GM21390 (cell line): ENCODE results near the gene PTBP1.

Experiments
- ATAC-seq: cut with Tn5 transposase; IDR thresholded peaks from one replicate; pipeline ENCODE4 v1.9.1; 2021; ENCODE audit not compliant: unreplicated experiment

Gene PTBP1

DNA sequence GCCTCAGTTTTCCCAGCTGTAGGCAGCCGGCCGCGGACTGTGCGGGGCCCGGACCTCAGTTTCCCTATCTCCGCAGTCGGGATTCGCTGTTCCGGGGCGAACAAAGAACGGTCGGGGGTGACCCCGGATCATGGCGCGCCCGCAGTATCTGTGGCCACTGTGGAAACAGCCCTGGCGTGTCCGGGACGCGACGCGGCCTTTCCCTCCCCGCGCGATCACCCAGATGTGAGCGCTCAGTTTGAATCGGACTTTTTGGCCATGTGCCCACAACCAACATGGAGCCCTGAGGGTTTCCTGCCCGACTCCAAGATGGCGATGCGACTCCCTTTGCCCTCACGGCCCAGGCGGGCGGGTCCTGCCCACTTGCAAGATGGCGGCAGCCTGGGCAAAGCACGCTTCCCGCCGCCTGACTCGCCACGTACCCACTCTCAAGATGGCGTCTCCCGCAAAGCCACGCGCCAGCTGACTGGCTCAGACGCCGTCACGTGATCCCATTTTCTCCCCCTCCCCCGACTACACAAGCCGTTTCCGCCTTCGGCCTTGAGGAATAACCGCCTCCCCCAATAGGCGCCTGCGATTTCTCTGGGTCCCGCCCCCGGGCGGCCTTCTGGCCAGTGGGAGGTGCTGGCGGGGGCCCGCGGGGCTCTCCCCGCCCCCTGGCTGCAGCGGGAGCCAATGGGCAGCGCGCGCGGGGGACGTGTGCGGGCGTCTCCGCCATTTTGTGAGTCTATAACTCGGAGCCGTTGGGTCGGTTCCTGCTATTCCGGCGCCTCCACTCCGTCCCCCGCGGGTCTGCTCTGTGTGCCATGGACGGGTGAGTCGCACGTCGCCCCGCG is at the start of gene PTBP1:
Gene PTBP1 (plus strand): TSS at position 761 of the 836 bp plus-strand sequence. CDS start 46 bp downstream, at position 807.
- ATAC-seq = peak; percentile 70

DNA sequence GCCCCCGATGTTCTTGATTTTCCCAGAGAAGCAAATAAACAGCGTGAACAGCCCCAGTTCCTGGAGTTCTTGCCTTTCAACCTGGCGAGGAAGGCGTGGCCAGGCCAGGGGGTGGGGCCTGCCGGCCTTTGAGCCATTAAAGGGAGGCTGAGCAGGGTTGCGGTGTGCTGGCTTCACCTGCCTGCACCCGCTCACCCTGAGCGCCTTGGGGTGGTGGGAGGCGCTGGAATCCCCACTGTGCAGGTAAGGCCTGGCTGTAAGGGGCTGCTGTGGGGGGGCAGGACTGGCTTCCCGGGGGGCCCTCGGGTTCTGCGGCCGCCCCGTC is 49.0 kb upstream of the PTBP1 start:
- no peak for ATAC-seq

DNA sequence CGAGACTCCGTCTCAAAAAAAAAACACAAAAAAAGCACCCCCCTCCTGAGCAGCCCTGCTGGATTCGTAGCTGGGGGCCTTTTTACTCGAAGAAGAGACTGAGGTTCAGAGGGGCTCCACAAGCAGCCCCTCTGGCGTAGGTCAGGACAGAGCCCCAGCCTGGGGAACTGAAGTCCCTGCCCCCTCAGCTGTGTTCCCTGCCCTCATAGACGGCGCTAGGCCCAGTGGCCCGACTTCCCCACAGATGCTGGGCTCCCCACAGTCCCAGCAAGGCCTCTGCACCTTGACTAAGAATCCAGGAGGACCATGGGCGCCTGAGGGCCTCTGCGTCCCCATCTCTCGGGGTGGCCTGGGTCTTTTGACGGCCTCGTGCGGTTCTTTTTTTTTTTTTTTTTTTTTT is 47.4 kb upstream of the PTBP1 start:
- ATAC-seq = no peak

DNA sequence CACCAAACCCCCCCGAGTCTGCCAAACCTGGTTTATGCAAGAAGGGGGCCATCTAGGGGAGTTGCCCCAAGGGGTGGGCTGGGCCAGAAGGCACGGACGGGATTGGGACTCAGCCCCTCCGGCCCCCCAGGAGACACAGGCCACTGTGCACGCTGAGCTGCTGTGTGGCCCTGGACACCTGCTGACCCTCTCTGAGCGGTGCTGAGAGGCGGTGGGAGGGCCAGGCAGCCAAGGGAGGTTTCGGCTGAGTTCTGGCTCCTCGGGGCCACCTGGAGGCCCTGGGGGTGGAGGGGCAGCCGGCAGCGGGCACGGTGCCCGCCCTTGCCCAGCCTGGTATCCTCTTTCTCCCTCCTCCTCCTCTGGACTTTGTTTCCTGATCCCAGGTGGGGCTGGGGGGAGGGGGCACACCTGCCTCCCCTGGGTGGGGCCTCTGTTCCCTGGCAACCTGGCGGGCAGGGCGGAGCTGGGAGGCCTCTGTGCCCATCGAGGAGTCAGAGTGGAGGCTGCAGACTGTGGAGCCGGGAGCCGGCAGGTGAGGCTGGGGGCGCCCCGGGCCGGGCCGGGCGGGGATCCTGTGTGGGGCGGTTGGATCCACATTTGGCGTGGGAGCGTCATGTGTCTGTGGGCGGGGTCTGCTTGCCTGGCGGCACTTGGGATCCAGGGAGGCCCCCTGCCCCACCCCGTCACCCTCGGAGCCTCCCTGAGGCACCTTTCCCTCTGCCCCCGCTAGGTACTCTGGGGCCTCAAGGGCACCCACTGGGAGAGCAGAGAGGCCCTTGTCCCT is 46.4 kb upstream of the PTBP1 start, which contains the start of gene MISP:
Gene MISP (plus strand): TSS at position 473 of the 784 bp plus-strand sequence. CDS start 5,835 bp downstream, outside the sequence.
- no peak for ATAC-seq

DNA sequence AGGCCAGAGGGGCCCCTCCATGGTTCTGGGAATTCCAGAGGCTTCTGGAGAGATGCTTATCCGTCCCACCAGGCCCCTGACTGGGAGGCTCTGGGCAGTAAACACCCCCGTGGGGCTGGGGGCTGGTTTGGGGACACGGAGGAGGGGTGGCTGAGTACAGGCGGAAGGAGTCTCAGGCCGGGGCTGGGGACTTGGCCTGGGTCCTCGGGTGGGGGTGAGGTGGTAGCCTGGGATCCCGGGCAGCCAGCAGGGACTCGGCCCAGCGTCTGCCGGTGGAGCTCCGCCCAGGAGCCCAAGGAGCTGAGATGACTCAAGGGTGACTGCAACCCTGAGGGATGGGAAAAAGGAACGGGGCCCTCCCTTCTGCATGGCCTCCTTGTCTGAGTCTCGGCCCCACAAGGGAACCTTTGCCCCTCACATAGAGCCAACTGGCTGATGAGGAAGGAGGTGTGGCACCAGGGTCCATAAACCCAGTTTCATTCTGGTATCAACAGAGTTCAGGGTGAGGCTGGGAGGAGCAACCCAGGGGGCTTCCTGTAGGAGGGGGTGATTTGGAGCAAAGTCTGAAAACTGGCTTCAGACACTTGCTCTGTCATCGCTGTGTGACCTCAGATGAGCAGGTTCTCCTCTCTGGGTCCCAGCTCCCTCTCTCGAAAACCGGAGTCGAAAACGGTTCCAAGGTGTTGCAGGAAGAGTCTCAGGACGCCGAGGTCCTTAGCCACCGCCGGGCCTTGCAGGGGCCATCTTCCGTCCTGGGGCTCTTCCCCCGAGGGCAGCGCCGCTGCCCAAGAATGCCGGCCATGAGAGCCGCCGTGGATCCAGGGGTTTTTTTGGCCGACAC is 45.5 kb upstream of the PTBP1 start:
- no peak for ATAC-seq

DNA sequence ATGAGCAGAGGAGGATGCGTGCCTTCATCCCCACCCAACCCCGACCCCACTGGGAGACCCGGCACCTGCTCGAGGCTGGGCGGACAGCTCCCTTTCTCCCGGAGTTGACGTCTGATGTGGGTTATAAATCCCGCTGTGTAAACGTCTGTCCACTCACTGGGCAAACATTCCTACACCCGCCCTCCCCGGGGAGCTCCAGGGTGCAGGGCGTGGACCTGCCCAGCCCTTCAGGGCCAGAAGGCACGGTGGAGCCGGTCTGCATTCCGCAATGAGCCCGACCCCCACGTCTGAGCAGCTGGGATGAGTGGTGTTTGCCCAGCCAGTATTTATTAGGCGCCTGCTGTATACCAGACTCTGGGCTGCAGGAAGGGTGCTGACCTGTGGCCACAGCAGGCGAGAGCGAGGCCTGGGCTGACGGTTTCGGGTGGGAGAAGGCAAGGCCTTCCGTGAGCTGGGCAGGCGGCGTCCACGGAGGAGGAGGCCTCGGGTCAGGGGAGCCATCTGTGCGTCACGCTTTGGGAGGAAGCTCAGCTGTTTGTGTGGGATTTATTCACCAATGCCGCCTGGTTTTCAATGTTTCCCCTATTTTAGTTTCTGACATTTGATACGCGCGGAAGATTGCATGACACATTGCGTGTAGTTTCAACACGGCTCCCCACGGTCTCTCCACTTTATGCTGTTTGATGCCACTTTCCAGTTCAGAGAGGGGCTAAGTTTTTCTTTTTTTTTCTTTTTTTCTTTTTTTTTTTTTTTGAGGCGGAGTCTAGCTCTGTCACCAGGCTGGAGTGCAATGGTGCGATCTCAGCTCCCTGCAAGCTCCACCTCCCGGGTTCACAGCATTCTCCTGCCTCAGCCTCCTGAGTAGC is 44.4 kb upstream of the PTBP1 start:
- no peak for ATAC-seq

DNA sequence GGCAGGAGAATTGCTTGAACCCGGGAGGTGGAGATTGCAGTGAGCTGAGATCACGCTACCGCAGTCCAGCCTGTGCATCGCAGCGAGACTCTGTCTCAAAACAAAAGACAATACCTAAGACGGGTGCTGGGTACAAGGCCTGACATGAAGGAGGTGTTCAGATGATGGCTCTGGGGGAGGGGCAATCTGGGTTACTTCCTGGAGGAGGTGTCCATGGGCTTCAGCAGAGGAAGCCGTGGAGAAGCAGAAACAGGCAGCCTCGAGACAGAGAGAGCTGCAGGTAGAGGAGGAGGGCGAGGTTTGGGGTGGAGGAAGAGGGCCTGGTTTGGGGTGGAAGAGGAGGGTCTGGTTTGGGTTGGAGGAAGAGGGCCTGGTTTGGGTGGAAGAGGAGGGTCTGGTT is 42.7 kb upstream of the PTBP1 start:
- ATAC-seq = no peak

DNA sequence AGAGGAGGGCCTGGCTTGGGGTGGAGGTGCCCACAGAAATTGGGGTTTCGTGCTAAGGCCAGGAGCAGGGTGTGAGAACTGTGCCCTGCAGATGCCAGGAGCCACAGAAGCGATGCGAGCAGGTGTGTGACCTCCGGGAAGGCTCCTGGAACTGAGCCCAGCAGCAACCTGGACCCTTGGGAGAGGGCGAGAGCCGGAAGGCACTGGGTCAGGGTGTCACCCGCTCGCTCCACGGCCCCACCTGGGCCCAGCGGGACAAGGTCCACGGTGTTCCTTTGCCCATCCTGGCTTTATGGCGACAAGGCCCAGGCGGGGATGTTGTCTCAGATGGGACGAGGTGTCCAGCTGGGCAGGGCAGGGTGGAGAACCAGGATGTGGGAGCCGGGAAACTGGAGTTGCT is 42.2 kb upstream of the PTBP1 start:
- ATAC-seq = no peak

DNA sequence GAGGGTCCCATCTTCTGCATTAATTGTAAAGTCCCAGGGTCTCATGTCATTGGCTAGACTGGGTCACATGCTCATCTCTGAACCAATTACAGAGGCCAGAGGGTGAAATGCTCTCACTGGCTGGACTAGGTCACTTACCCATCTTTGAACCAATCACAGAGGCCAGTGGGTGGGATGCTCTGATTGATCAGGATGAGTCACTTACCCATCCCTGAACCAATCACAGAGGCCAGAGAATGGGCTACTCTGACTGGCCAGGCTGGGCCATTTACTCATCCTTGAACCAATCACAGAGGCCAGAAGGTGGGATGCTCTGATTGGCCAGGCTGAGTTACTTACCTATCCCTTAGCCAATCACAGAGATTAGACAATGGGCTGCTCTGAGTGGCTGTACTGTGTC is 41.0 kb upstream of the PTBP1 start:
- no peak for ATAC-seq

DNA sequence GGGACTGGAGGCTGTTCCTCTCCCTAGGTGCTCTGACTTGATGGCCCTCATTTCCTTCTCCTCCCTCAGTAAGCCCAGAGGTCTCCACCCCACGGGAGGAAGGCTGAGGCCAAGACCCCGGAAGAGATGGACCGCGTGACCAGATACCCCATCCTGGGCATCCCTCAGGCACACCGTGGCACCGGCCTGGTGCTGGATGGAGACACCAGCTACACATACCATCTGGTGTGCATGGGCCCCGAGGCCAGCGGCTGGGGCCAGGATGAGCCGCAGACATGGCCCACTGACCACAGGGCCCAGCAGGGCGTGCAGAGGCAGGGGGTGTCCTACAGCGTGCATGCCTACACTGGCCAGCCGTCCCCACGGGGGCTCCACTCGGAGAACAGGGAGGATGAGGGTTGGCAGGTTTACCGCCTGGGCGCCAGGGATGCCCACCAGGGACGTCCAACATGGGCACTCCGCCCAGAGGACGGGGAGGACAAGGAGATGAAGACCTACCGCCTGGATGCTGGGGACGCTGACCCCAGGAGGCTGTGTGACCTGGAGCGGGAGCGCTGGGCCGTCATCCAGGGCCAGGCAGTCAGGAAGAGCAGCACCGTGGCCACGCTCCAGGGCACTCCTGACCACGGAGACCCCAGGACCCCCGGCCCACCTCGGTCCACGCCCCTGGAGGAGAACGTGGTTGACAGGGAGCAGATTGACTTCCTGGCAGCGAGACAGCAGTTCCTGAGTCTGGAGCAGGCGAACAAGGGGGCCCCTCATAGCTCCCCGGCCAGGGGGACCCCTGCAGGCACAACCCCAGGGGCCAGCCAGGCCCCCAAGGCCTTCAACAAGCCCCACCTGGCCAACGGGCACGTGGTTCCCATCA is 40.2 kb upstream of the PTBP1 start:
- ATAC-seq = no peak

DNA sequence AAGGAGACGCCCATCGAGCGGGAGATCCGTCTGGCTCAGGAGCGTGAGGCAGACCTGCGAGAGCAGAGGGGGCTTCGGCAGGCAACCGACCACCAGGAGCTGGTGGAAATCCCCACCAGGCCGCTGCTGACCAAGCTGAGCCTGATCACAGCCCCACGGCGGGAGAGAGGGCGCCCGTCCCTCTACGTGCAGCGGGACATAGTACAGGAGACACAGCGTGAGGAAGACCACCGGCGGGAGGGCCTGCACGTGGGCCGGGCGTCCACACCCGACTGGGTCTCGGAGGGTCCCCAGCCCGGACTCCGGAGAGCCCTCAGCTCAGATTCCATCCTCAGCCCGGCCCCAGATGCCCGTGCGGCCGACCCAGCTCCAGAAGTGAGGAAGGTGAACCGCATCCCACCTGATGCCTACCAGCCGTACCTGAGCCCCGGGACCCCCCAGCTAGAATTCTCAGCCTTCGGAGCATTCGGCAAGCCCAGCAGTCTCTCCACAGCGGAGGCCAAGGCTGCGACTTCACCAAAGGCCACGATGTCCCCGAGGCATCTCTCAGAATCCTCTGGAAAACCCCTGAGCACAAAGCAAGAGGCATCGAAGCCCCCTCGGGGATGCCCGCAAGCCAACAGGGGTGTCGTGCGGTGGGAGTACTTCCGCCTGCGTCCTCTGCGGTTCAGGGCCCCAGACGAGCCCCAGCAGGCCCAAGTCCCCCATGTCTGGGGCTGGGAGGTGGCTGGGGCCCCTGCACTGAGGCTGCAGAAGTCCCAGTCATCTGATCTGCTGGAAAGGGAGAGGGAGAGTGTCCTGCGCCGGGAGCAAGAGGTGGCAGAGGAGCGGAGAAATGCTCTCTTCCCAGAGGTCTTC is 39.2 kb upstream of the PTBP1 start:
- ATAC-seq = no peak

DNA sequence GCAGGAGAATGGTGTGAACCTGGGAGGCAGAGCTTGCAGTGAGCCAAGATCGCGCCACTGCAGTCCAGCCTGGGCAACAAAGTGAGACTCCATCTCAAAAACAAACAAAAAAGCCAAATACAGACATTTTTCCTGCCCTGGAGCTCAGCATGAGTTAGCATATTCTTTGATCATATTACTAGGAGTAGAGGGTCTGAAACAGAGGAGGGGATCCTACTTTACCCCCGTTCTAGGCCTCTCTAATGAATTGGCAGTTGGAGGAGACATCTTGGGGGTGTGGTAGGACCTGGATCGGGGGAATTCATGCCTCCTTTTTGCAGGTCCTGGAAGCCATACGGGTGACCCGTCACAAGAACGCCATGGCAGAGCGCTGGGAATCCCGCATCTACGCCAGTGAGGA is 34.1 kb upstream of the PTBP1 start:
- no peak for ATAC-seq

DNA sequence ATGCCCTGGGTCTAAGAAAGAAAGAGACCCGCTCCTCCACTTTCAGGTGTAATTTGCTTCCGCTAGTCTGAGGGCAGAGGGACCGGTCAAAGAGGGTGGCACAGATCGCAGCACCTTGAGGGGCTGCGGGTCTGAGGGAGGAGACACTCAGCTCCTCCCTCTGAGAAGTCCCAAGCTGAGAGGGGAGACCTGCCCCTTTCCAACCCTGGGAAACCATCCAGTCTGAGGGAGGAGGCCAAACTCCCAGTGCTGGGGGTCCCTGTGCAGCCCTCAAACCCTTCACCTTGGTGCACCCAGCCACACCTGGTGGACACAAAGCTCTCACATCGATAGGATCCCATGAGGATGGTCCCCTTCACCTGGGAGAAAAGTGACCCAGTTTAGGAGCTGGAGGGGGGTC is 33.4 kb upstream of the PTBP1 start:
- no peak for ATAC-seq

DNA sequence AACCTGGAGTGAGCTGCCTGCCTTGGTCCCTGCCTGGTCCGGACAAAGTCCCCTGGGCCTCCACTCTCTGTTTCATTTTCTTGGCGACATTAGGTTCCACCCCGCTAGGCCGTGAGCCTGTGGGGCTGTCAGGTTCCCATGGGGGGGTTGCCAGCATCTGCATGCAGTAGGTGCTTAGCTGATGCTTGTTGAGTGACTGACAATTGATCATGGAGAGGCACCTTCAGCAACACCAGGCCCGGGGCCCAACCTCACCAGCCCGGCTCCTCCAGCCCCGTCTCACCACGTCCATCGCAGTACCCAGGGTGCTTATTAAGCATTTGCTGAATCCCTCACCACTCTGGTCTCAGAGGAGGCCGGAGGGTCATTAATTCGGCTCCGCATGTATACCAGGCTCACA is 33.0 kb upstream of the PTBP1 start:
- ATAC-seq = no peak

DNA sequence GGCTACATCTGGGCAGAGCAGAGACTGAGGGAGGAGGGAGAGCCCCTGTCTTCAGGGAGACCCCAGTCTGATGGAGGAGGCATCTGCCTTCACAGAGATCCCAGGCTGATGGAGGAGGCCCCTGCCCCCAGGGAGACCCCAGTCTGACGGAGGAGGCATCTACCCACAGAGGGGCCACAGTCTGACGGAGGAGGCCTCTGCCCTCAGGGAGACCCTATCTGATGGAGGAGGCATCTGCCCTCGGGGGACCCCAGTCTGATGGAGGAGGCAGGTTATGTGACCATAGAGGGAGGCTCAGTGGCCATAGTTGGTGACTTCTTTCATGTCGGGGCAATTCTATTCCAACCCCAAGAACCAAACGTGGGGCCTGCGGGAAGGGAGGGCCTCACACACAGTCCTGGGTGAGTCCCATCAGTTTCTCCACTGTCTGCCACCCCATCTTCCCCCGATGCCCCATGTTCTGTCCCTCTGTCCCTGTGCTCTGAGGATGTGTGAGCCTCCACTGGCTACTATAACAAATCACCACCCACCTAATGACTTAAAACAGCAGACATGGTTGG is 32.0 kb upstream of the PTBP1 start:
- no peak for ATAC-seq

DNA sequence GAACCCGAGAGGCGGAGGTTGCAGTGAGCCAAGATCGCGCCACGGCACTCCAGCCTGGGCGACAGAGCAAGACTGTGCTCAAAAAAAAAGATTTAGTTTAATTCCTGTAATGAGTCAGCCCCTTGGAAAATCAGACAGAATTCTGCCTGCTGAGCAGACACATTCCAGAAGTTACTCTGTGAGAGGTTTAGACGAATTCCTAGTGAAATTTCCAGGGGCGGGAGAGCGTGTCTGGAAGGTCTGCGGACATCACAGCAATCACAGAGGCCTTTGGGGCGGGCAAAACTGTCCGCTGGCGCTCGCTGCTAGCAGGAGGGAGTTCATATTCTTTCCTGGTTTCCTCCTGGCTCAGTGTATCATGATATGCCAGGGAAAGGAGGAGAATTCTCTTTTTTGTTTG is 28.8 kb upstream of the PTBP1 start:
- no peak for ATAC-seq

DNA sequence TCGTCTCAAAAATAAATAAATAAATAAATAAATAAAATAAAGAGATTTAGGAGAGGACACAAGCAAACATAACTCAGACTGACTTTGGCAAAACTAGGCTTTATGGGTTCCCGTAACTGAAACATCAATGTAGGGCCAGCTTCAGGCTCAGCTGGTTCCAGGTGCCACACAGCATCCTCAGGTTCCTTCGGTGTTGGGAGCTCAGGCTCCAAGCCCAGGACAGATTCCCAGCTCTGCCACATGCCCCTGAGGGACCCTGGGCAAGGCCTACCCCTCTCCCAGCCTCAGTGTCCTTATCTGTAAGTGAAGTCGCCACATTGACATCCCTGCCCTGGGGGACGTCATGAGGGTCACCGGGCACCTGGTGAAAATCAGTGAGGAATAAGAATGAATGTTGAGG is 27.6 kb upstream of the PTBP1 start:
- no peak for ATAC-seq

DNA sequence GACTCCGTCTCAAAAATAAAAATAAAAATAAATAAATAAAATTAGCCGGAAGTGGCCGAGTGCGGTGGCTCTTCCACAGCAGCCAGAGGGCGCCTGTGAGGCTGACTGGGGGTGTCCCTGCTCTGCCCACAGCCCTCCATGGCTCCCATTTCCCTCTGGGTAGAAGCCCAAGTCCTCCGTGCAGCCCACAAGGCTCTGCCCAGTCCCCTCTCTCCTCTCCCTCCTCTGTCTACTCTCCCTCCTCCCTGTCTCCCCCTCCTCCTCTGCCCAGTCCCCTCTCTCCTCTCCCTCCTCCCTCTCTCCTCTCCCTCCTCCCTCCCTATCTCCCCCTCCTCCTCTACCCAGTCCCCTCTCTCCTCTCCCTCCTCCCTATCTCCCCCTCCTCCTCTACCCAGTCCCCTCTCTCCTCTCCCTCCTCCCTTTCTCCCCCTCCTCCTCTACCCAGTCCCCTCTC is 25.9 kb upstream of the PTBP1 start:
- ATAC-seq = no peak
